HG02642 (cell line): Measurements from ENCODE around the gene SLC25A39.

ENCODE experiments used
- ATAC-seq: cut with Tn5 transposase; IDR thresholded peaks from one replicate; pipeline ENCODE4 v1.9.1; 2021; ENCODE audit warnings: mild to moderate bottlenecking; ENCODE audit not compliant: unreplicated experiment, poor library complexity

SLC25A39 gene

GRCh38 chr17:44314869-44315661 lies 9.6 kb downstream of the SLC25A39 start:
- ATAC-seq = no peak

GRCh38 chr17:44314524-44314868 lies 10.1 kb downstream of the SLC25A39 start:
- ATAC-seq = no peak

GRCh38 chr17:44314031-44314430 lies 10.6 kb downstream of the SLC25A39 start:
- ATAC-seq = no peak

DNA sequence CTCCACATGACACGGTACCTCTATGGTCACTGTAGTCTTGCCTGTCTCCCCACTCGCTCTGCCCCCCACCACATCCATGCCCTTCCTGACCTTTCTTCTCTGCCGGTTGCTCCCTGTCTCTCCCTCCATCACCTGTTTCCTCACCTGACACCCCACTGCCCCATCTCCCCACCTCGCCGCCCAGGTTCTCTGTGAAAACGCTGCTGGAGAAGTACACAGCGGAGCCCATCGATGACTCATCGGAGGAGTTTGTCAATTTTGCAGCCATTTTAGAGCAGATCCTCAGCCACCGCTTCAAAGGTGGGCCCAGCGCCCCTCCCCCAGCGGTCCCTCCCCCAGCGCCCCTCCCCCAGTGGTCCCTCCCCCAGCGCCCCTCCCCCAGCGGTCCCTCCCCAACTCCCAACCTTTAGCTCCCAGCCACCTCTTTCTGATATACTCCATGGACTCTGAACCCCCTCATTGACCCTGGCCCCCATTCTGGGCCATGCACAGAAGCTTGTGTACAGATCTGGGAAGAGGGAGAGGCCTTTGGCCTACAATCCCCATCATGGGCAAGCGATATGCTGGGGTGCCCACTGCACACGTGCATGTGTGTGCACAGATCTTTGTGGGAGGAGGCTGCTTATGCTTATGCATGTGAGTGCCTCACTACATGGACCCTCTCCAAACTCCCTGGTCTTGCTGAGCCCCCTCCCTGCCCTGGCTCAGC lies 12.1 kb downstream of the SLC25A39 start:
- ATAC-seq = no peak

- ATAC-seq = no peak
These were observed 13.0 kb downstream of the SLC25A39 start for GRCh38 chr17:44311562-44312181.

GRCh38 chr17:44310609-44311376 lies 13.8 kb downstream of the SLC25A39 start:
- ATAC-seq = no peak

DNA sequence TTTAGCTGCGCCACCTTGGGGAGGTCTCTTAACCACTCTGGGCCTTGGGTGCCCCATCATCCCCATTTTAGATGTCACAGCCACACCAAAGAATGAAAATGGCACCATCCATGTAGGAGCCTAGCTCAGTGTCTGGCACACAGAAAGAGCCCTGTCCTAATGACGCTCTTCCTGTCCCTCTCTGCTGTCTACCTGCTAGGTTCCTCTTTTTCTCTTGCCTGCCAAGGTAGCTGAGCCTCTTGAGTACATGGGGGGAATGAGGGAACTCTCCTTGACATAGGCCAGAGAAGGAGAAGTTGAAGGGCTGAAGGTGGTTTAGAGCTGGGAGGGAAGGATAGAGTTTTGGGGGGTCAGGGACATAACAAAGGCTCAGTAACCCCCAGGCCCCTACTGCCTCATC lies 14.4 kb downstream of the SLC25A39 start:
- no peak for ATAC-seq

DNA sequence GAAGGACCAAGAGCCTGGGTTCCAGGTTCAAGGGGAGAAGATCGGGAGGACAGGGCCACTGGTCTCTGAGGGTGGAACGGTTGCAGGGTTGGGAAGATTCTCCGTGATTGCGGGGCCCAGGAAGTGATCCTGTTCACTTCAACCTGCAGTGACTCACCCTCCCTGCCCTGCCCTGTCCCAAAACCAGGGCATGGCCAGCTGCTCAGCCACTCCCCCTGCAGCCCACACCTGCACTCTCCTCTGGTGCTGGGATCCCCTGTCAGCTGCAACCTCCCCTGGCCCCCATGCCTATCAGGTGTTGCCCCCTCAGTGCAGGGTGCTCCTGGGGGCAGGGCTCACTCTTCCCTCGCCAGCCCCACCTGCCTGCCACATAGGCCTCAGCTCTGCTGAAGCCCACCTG lies 15.2 kb downstream of the SLC25A39 start:
- ATAC-seq = no peak

- no peak for ATAC-seq
These were observed 15.8 kb downstream of the SLC25A39 start for GRCh38 chr17:44308865-44309264.

- peak; percentile 54 for ATAC-seq
These were observed 16.3 kb downstream of the SLC25A39 start, which contains the start of gene RUNDC3A for GRCh38 chr17:44308320-44308818. TSS of gene RUNDC3A (plus strand) at chr17:44308601. CDS start at chr17:44308833, 232 bp downstream.

DNA sequence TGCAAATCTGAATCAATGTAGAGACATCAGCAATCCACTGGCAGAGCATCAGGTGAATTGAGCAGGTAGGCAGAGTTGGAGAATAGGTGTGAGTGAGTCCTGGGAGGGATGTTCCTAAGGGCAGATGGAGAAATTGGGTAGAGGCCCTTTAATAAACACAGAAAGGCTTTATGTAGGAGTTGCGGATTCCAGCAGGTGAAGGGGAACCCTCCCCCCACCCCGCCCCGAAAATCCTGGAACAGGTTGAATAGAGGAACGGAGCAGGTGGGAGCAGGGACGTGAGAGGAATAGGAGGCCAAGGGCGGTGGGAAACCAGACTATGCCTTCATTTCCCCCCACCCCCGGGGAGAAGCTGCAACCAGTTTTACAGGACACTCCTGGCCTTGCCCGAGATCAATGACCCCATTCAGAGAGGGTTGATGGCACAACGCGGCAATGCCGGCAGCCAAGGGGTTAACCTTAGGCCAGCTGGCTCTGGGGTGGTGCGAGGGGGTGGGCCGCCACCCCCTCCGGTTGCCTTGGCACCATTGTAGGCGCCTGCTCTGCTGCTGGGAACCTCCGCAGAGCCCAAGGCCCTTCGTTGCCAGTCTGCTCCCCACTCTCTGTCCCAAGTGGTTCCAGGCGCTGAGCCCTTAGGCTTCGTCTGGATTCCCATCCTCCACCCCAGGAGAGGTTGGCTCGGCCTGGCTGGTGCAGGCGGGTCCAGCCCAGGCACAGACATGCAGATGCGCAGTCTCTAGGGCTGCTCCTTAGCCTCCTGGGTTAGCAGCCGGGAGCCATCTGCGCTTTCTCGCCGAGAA lies 17.0 kb downstream of the SLC25A39 start:
- ATAC-seq = no peak

DNA sequence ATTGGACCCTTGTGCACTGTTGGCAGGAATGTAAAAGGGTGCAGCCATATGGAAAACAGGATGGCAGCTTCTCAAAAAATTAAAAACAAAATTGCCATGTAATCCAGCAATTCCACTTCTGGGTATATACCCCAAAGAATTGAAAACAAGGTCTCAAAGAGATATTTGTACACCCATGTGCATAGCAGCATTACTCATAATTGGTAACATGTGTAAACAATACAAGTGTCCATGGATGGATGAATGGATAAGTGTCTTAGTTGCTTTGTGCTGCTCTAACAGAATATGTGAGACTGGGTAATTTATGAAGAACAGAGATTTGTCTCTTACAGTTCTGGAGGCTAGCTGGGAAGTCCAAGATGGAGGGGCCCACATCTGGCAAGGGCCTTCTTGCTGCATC lies 20.0 kb downstream of the SLC25A39 start:
- no peak for ATAC-seq

GRCh38 chr17:44297975-44298374 lies 26.6 kb downstream of the SLC25A39 start:
- no peak for ATAC-seq

DNA sequence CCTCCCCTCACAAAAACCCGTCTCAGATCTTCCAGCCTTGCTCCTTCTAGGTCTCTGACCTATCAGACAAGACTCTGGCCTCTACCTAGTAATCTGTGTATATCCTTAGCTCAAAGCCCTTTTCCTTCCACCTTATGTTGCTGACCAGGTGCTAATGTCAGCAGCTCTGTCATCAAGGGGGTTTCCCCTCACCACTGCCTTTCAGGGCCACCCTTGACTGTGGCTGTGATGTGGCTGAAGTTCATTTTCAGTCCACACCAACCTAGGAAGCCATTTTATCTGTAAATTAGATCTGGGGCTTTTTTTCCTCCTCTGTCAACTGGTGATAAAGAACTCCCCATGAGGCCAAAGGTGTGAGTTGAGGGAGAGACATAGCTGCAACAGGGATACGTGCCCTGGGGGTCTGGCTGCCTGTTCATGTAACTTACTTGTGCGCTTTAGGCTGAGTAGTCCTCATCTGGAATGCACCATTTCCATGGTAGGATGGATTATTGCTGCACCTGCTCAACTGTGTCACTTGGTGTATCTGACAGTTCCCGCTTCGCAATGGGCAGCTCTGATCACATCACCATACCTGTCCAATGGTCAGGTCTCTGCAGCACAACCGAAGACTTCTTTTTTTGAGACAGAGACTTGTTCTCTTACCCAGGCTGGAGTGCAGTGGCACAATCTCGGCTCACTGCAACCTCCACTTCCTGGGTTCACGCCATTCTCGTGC lies 31.0 kb downstream of the SLC25A39 start:
- no peak for ATAC-seq

GRCh38 chr17:44287651-44288050 lies 37.0 kb downstream of the SLC25A39 start:
- ATAC-seq = no peak

GRCh38 chr17:44284024-44284400 lies 40.6 kb downstream of the SLC25A39 start:
- ATAC-seq = no peak

DNA sequence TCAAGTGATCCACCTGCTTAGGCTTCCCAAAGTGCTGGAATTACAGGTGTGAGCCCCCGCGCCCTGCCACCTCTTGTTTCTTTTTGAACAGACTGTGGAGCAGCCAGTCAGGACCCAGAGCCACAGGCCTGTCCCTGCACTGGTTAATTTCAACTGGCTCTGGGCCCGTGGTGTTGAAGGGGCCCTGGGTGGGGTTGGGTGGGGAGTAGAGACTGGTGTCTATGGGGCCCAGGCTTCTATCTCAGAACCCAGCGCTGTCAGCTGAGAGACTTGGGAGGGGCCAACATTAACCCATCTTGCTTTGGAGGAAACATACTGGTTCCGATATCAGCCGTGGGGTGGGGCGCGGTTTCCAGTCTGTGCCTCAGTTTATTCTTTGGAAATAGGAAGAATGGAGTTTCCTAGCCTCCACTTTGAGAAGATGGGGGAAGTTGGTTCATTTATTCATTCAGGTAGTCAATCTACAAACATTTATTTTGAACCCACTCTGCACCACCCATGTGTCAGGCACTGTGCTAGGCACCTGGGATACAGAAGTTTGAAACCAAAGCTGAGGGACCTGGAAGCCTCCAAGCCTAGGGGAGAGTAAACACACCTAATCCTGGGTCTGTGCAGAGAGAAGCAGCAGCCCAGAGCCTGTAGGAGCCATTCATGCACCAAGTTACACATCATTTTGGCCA lies 41.1 kb downstream of the SLC25A39 start:
- ATAC-seq = no peak

DNA sequence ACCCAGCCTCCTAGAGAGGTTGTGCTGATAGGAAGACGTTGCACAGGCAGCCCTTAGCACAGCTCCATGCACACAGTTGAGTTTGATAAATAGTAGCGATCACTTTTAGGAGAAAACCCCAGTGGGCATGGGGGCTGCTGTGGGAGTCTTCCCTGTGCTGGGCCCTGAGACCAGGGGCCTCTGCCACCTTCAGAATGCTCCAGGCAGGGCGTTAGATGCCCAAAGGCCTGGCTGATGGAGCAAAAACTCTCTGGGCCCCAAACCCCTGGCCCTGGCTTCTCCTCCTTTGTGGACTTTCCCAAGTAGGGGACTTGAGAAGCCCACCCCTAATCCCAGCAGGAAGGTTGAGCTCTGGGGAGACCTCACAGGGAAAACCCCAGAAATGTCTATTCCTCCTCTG lies 42.4 kb downstream of the SLC25A39 start:
- no peak for ATAC-seq

DNA sequence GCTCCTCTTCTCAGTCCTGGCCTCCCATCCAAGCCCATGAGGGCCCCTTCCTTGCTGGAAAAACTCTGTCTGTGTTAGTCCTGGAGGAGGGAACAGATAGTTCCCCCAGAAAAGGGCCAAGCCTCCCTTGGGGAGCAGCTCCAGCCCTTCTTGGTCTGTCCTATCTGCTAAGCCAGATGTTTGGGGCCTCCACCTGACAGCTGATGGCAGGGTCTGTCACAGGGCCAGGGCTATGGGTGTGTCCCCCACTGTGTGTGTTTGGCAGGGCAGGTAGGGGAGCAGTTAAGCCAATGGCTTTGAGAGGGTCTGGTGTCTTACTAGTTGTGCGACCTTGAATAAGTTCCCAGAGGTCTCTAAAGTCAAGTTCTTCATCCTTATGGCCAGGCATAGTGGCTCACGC lies 43.1 kb downstream of the SLC25A39 start:
- ATAC-seq = no peak
